Vagina (tissue), 2 donors: ENCODE results near the gene RPL9.

Source experiments
- CTCF ChIP-seq, 3 experiments: fragments of 450-650 bp in 2 of 3; fragments of 200-600 bp in 1 of 3; sonication (generic) in 1 of 3; IDR thresholded peaks; one replicate each; pipeline ENCODE4 v1.5.1; 2017 to 2019; ENCODE audit warnings: antibody characterized with exemption in 3 of 3, mild to moderate bottlenecking in 2 of 3, moderate library complexity in 2 of 3
- POLR2A ChIP-seq, 2 donors: fragments of 450-650 bp; IDR thresholded peaks; one replicate each; pipeline ENCODE4 v1.6.1; 2017; ENCODE audit warnings: antibody characterized with exemption in 2 of 2, mild to moderate bottlenecking in 2 of 2, moderate library complexity in 2 of 2
- POLR2AphosphoS5 ChIP-seq, 2 donors: sonication (generic); formaldehyde crosslinking; IDR thresholded peaks; one replicate each; pipeline ENCODE4 v1.9.0; 2017; ENCODE audit warnings: antibody characterized with exemption in 2 of 2, mild to moderate bottlenecking in 2 of 2, low read depth in 1 of 2; ENCODE audit not compliant: insufficient read depth in 1 of 2

- no peak for TF ChIP-seq POLR2AphosphoS5 (IDR thresholded peaks at IDR 0.05; ENCODE audit: insufficient read depth in 1 of 2, low read depth in 1 of 2)
- no peak for TF ChIP-seq POLR2A (IDR thresholded peaks at IDR 0.05)
- no peak for TF ChIP-seq CTCF (IDR thresholded peaks at IDR 0.05)
Measured at GRCh38 chr4:39446483-39446841, 12.3 kb downstream of the RPL9 start.
